CD14-positive monocyte (primary cell): ENCODE results near the gene CLBA1. TPM values are rescaled to one million over a fixed set of nuclear protein-coding genes. Genes with fewer than 3 reads are reported as not detected.

ENCODE experiments used
- DNase-seq, 3 donors: peaks; one replicate each; pipeline ENCODE4 v3.0.0-alpha.2; 2011 to 2022
- H2AFZ ChIP-seq: 2 replicates; pipeline ENCODE4 v1.6.0; 2012; ENCODE audit warnings: mild to moderate bottlenecking, low read depth, low read length, inconsistent platforms; ENCODE audit not compliant: insufficient read depth, poor library complexity, severe bottlenecking
- H3K27ac ChIP-seq, 2 donors: 1 replicate in 1 of 2; 2 replicates in 1 of 2; pipeline ENCODE4 v1.5.1; 2012 to 2013; ENCODE audit warnings: low read length in 2 of 2, control low read depth in 1 of 2, inconsistent platforms in 1 of 2, low read depth in 1 of 2, mild to moderate bottlenecking in 1 of 2
- H3K27me3 ChIP-seq, 2 donors: one replicate each; pipeline versions ENCODE4 v1.6.0 to v1.6.1; 2011 to 2013; ENCODE audit warnings: low read length in 2 of 2; ENCODE audit not compliant: control insufficient read depth in 2 of 2, insufficient read depth in 2 of 2
- H3K36me3 ChIP-seq, 2 donors: replicated peaks in 1 of 2; 1 replicate in 1 of 2; 2 replicates in 1 of 2; pipeline versions ENCODE4 v1.5.1 to v1.6.1; 2012 to 2013; ENCODE audit warnings: low read length in 2 of 2, control low read depth in 1 of 2, inconsistent platforms in 1 of 2, mild to moderate bottlenecking in 1 of 2; ENCODE audit not compliant: insufficient read depth in 2 of 2, control insufficient read depth in 1 of 2
- H3K4me1 ChIP-seq, 2 donors: 1 replicate in 1 of 2; 2 replicates in 1 of 2; pipeline versions ENCODE4 v1.5.1 to v1.6.1; 2012 to 2013; ENCODE audit warnings: low read length in 2 of 2, control low read depth in 1 of 2, inconsistent platforms in 1 of 2, mild to moderate bottlenecking in 1 of 2, moderate library complexity in 1 of 2; ENCODE audit not compliant: insufficient read depth in 2 of 2, control insufficient read depth in 1 of 2
- H3K4me2 ChIP-seq: replicated peaks from 2 replicates; pipeline ENCODE3; 2012; ENCODE audit warnings: low read length, moderate library complexity, mild to moderate bottlenecking; ENCODE audit not compliant: poor library complexity, severe bottlenecking; ENCODE audit errors: extremely low read depth
- H3K4me3 ChIP-seq, 3 experiments: fragments of 200-600 bp in 1 of 3; sonication (generic) in 1 of 3; replicated peaks in 1 of 3; 1 replicate in 2 of 3; 2 replicates in 1 of 3; pipeline ENCODE4 v1.5.1; 2011 to 2013; ENCODE audit warnings: low read length in 3 of 3, mild to moderate bottlenecking in 3 of 3, control low read depth in 2 of 3, low read depth in 2 of 3, inconsistent platforms in 1 of 3, moderate library complexity in 1 of 3
- H3K79me2 ChIP-seq: 2 replicates; pipeline ENCODE4 v1.6.0; 2012; ENCODE audit warnings: mild to moderate bottlenecking, control low read depth, inconsistent platforms, low read length, moderate library complexity; ENCODE audit not compliant: insufficient read depth
- H3K9ac ChIP-seq: 2 replicates; pipeline ENCODE4 v1.6.0; 2017; ENCODE audit warnings: low read length, mild to moderate bottlenecking; ENCODE audit not compliant: insufficient read depth, poor library complexity, severe bottlenecking
- H3K9me3 ChIP-seq, 2 donors: replicated peaks in 1 of 2; 1 replicate in 1 of 2; 2 replicates in 1 of 2; pipeline versions ENCODE4 v1.5.1 to v1.6.1; 2012 to 2013; ENCODE audit warnings: low read length in 2 of 2, control low read depth in 1 of 2; ENCODE audit not compliant: control insufficient read depth in 1 of 2, insufficient read depth in 1 of 2
- H4K20me1 ChIP-seq: 2 replicates; pipeline ENCODE4 v1.6.0; 2012; ENCODE audit warnings: mild to moderate bottlenecking, low read length, control low read depth, moderate library complexity; ENCODE audit not compliant: insufficient read depth
- H3K27ac Mint-ChIP-seq, 7 donors: one replicate each; pipeline ENCODE4 v1.8.0; 2020; ENCODE audit warnings: mild to moderate bottlenecking in 7 of 7, mixed read lengths in 7 of 7, moderate library complexity in 6 of 7, inconsistent platforms in 2 of 7
- H3K27me3 Mint-ChIP-seq, 3 donors: one replicate each; pipeline ENCODE4 v1.8.0; 2021 to 2022; ENCODE audit warnings: low read depth in 3 of 3, mild to moderate bottlenecking in 3 of 3, mixed read lengths in 3 of 3, moderate library complexity in 3 of 3, inconsistent platforms in 1 of 3
- H3K36me3 Mint-ChIP-seq, 2 donors: one replicate each; pipeline ENCODE4 v1.8.0; 2020; ENCODE audit warnings: mixed read lengths in 2 of 2, inconsistent platforms in 1 of 2, mild to moderate bottlenecking in 1 of 2
- H3K4me1 Mint-ChIP-seq: one replicate; pipeline ENCODE4 v1.8.0; 2020; ENCODE audit warnings: mild to moderate bottlenecking, mixed read lengths
- H3K4me3 Mint-ChIP-seq, 2 donors: one replicate each; pipeline ENCODE4 v1.8.0; 2020; ENCODE audit warnings: mild to moderate bottlenecking in 2 of 2, mixed read lengths in 2 of 2, moderate library complexity in 1 of 2
- H3K9me3 Mint-ChIP-seq, 7 donors: one replicate each; pipeline ENCODE4 v1.8.0; 2020 to 2022; ENCODE audit warnings: mixed read lengths in 7 of 7, mild to moderate bottlenecking in 6 of 7, moderate library complexity in 6 of 7, inconsistent platforms in 2 of 7
- WGBS: methylation state at CpG from one replicate; pipeline ENCODE4 v1.1.5; 2013; ENCODE audit warnings: missing lambda C conversion rate; ENCODE audit not compliant: insufficient coverage; 5-methylcytosine and 5-hydroxymethylcytosine counted together
- intact Hi-C, 2 donors: fragments of 100-400 bp; cut with micrococcal nuclease; formaldehyde crosslinking; loops; one replicate each; pipeline versions ENCODE4 v1.15.0 to v1.15.1; 2023
- polyA plus RNA-seq, 3 donors: library from polyadenylated mRNA; depleted of rRNA in 1 of 3; unstranded in 2 of 3; stranded (reverse) in 1 of 3; fragments of 300-500 nt in 2 of 3; fragments of >200 nt in 1 of 3; fragmentation: Illumina TruSeq in 2 of 3; gene quantifications; 1 replicate in 2 of 3; 2 replicates in 1 of 3; pipeline ENCODE4 v1.2.3, GENCODE V29; 2012 to 2021
- TF ChIP-seq, protein P1 (sequence below): fragments of 200-600 bp; IDR thresholded peaks from one replicate; pipeline ENCODE4 v1.8.0; 2022; ENCODE audit warnings: antibody characterized with exemption, mild to moderate bottlenecking

Gene CLBA1
- polyA plus RNA-seq, 3 donors = 0.62 to 0.76 (median 0.63) TPM

DNA sequence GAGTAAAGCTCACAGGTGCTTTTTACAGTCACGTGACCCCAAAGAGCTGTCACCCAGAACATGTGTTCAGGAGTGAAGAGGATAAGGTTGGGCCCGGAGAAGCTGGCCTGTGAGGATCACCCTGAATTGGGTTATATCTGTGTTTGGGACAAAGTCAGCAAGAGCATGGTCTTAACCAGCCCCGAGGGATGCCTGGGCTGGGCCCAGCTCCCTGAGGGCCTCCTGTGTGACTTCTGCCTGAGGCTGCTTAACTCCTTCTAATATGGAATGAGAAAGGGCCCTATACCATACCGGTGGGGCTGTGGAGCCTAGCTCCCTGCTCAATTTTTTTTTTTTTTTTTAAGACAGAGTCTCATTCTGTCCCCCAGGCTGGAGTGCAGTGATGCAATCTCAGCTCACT, 32.8 kb downstream of the CLBA1 start:
- Mint-ChIP-seq H3K9me3 (no peaks in the 10 kb centered on the region), H3K27ac (peak overlapping the region in 5 of 7 donors; percentile 28 to 66 (median 45)), H3K4me3 (no peak overlapping the region), H3K4me1 (peaks cover 83% of the 10 kb centered on the region), H3K27me3 (peaks cover 0 to 4% (median 0%) of the 10 kb centered on the region in 3 donors), H3K36me3 (peaks cover 16% of the 10 kb centered on the region in 2 donors)
- Histone ChIP-seq H3K27me3 (no peaks in the 10 kb centered on the region), H3K36me3 (no peaks in the 10 kb centered on the region), H3K9ac (no peak overlapping the region), H2AFZ (no peak overlapping the region), H3K79me2 (peaks cover 86% of the 10 kb centered on the region), H3K4me2 (no peak overlapping the region), H3K4me3 (no peak overlapping the region), H3K9me3 (no peaks in the 10 kb centered on the region), H3K4me1 (peaks cover 28 to 62% of the 10 kb centered on the region in 2 donors), H3K27ac (peak overlapping the region in 1 of 2 donors; percentile 33), H4K20me1 (peaks cover 27% of the 10 kb centered on the region)
- intact Hi-C loops = loop anchor here in 1 of 2 donors (5.0 kb wide), 1 partner anchor 41 kb away; the partner anchor contains the start of gene AHNAK2
- 98% methylated on average over 4 of the region's 4 CpGs for WGBS
- TF ChIP-seq, protein P1, sequence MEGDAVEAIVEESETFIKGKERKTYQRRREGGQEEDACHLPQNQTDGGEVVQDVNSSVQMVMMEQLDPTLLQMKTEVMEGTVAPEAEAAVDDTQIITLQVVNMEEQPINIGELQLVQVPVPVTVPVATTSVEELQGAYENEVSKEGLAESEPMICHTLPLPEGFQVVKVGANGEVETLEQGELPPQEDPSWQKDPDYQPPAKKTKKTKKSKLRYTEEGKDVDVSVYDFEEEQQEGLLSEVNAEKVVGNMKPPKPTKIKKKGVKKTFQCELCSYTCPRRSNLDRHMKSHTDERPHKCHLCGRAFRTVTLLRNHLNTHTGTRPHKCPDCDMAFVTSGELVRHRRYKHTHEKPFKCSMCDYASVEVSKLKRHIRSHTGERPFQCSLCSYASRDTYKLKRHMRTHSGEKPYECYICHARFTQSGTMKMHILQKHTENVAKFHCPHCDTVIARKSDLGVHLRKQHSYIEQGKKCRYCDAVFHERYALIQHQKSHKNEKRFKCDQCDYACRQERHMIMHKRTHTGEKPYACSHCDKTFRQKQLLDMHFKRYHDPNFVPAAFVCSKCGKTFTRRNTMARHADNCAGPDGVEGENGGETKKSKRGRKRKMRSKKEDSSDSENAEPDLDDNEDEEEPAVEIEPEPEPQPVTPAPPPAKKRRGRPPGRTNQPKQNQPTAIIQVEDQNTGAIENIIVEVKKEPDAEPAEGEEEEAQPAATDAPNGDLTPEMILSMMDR = no peak
- no peak for DNase-seq

DNA sequence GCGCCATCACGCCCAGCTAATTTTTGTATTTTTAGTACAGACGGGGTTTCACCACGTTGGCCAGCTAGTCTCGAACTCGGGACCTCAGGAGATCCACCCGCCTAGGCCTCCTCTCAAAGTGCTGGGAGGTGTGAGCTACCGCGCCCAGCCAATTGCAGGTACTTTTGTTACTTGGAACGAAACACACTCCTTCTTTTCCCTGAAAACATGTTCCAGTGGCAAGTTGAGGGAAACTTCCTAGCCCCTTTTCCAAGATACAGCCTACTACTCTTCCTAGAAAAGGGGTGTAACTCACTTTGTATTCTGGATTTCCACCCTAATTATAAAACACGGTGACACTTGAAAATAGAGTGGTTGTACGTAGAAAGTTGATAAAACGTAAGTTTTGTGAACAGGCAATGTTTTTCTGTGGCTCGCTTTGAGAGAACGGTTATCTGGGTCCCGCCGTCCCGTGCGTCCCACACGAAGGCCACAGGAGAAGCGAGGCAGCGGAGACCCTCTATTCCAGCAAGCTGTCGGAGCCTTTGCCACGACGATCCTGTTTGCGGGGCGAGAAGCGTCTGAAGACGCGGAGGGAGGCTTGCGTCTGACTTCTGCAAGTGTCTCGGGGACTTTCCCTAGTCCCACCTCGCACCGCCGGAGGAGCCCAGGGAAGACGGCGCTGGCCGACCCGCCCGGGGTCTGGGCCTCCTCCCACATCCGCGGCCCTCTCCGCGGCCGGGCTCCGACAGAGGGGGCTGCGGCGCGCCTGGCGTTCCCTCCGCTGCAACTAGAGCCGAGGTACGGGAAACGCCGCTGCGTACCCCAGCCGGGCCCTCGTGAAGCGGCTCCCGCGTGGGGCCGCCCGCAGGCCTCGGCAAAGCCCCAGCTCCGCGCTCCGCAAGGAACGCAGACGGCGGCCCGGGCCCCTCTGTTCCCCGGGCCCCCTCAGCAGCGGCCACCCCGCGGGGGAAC, 34.5 kb downstream of the CLBA1 start:
- peak overlapping the region; percentile 75 for H3K4me2 ChIP-seq
- H2AFZ ChIP-seq = peak overlapping the region; percentile 67

More for the DNA sequence above, 34.5 kb downstream of the CLBA1 start:
- H3K4me1 Mint-ChIP-seq = peaks cover 79% of the 10 kb centered on the region
- peak overlapping the region; percentile 89 for H3K9ac ChIP-seq
- H4K20me1 ChIP-seq = peaks cover 10% of the 10 kb centered on the region
- H3K9me3 ChIP-seq = no peaks in the 10 kb centered on the region
- no peaks in the 10 kb centered on the region for H3K9me3 Mint-ChIP-seq
- intact Hi-C loops = loop anchor here (1.0 to 5.0 kb wide), 4 partner anchors 25 to 49 kb away; partner anchors contain the start of gene AHNAK2 (in 1 of the 2)
- peak; percentile 47 to 67 (median 64) for DNase-seq
- peak overlapping the region; percentile 51 to 81 (median 54) for H3K4me3 ChIP-seq
- H3K27me3 ChIP-seq = no peaks in the 10 kb centered on the region
- H3K27ac ChIP-seq = peak overlapping the region; percentile 11 to 78
- H3K36me3 Mint-ChIP-seq = peaks cover 17 to 19% of the 10 kb centered on the region in 2 donors
- TF ChIP-seq, protein P1 = peak; percentile 13
- peaks cover 72% of the 10 kb centered on the region for H3K79me2 ChIP-seq
- peaks cover 0 to 5% (median 0%) of the 10 kb centered on the region in 3 donors for H3K27me3 Mint-ChIP-seq
- H3K4me3 Mint-ChIP-seq = peak overlapping the region; percentile 89 to 91
- 8% methylated on average over 73 of the region's 75 CpGs for WGBS
- H3K27ac Mint-ChIP-seq = peak overlapping the region; percentile 72 to 91 (median 88)
- no peaks in the 10 kb centered on the region for H3K36me3 ChIP-seq
- peaks cover 43 to 74% of the 10 kb centered on the region in 2 donors for H3K4me1 ChIP-seq
